MM.1S (cell line): ENCODE measurements around the gene TGFB1I1.
A peak's percentile ranks its signal among the peaks of the same experiment; 100 is the strongest.

Experiments used
- DNase-seq: peaks from one replicate; pipeline ENCODE4 v3.0.0-alpha.2; 2015
- H2AFZ ChIP-seq: fragments of 300-600 bp; sonication (generic); 2 replicates; pipeline ENCODE4 v1.6.0; 2016; ENCODE audit warnings: antibody characterized with exemption, low read length
- H3F3A ChIP-seq: fragments of 300-600 bp; sonication (generic); 2 replicates; pipeline ENCODE4 v1.6.1; 2016; ENCODE audit warnings: mild to moderate bottlenecking, antibody characterized with exemption, low read length, moderate library complexity, mixed read lengths; ENCODE audit not compliant: insufficient read depth
- H3K27ac ChIP-seq: fragments of 300-600 bp; sonication (generic); 2 replicates; pipeline ENCODE4 v1.5.1; 2016; ENCODE audit warnings: mild to moderate bottlenecking, low read length
- H3K27me3 ChIP-seq: fragments of 300-600 bp; sonication (generic); replicated peaks from 2 replicates; pipeline ENCODE4 v1.6.0; 2016; ENCODE audit warnings: low read length; ENCODE audit not compliant: insufficient read depth
- H3K36me3 ChIP-seq: fragments of 300-600 bp; sonication (generic); replicated peaks from 2 replicates; pipeline ENCODE4 v1.6.1; 2016; ENCODE audit warnings: mild to moderate bottlenecking, low read length, mixed read lengths; ENCODE audit not compliant: insufficient read depth
- H3K4me1 ChIP-seq: fragments of 300-600 bp; sonication (generic); 2 replicates; pipeline ENCODE4 v1.6.1; 2016; ENCODE audit warnings: low read length, mixed read lengths
- H3K4me2 ChIP-seq: fragments of 300-600 bp; sonication (generic); 2 replicates; pipeline ENCODE4 v1.6.0; 2016; ENCODE audit warnings: low read depth, low read length
- H3K4me3 ChIP-seq: fragments of 300-600 bp; sonication (generic); 2 replicates; pipeline ENCODE4 v1.5.1; 2016; ENCODE audit warnings: low read length, mixed read lengths
- H3K79me2 ChIP-seq: fragments of 300-600 bp; sonication (generic); 2 replicates; pipeline ENCODE4 v1.6.1; 2016; ENCODE audit warnings: mixed run types, low read length, mixed read lengths
- H3K9ac ChIP-seq: fragments of 300-600 bp; sonication (generic); 2 replicates; pipeline ENCODE4 v1.6.1; 2016; ENCODE audit warnings: low read length, mixed read lengths
- H3K9me2 ChIP-seq: fragments of 300-600 bp; sonication (generic); replicated peaks from 2 replicates; pipeline ENCODE4 v1.6.1; 2016; ENCODE audit warnings: mild to moderate bottlenecking, low read length, mixed read lengths; ENCODE audit not compliant: insufficient read depth
- H3K9me3 ChIP-seq: fragments of 300-600 bp; sonication (generic); replicated peaks from 2 replicates; pipeline ENCODE4 v1.6.1; 2016; ENCODE audit warnings: mild to moderate bottlenecking, low read length, mixed read lengths; ENCODE audit not compliant: insufficient read depth
- H4K20me1 ChIP-seq: fragments of 300-600 bp; sonication (generic); 2 replicates; pipeline ENCODE4 v1.6.1; 2016; ENCODE audit warnings: mild to moderate bottlenecking, low read length, moderate library complexity, mixed read lengths; ENCODE audit not compliant: insufficient read depth
- CTCF ChIP-seq: fragments of 300-600 bp; sonication (generic); IDR thresholded peaks from 2 replicates; pipeline ENCODE4 v1.5.1; 2016; ENCODE audit warnings: antibody characterized with exemption, low read length, mixed read lengths
- EZH2 ChIP-seq: fragments of 300-600 bp; sonication (generic); optimal IDR thresholded peaks from 2 replicates; pipeline ENCODE3; 2017; ENCODE audit warnings: low read depth, mild to moderate bottlenecking, antibody characterized with exemption, low read length, mixed read lengths
- EZH2phosphoT487 ChIP-seq: fragments of 300-600 bp; sonication (generic); IDR thresholded peaks from 2 replicates; pipeline ENCODE4 v1.6.1; 2018; ENCODE audit warnings: antibody characterized with exemption, low read length

Gene TGFB1I1

DNA sequence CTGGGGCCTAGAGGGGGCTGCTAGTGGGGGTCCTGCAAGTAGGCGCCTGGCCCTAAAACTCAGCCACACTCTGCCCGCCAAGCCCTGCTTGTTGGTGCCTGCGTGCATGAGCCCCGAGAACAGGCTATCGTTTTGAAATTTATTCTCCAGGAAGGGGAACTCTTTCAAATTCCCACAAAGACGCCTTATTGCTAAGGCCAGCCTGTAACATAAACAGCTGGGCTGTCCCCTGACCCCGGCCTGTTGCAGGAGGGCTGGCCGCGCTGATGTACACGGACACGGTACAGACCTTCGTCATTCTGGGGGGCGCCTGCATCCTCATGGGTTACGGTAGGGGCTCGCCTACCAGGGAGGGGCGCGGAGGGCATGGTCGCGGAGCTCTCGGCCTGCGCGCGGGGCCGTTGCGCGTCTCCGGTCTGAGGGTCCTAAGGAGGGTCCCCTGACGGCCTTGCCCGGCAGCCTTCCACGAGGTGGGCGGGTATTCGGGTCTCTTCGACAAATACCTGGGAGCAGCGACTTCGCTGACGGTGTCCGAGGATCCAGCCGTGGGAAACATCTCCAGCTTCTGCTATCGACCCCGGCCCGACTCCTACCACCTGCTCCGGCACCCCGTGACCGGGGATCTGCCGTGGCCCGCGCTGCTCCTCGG is 15.2 kb downstream of the TGFB1I1 start:
- no peak for DNase-seq
- H3K4me1 ChIP-seq, result no peaks in the 10 kb centered on the region
- H3K9ac ChIP-seq, result peak overlapping the region; percentile 9; the same call in 1 of the 2 replicates
- H3K9me3 ChIP-seq, result no peaks in the 10 kb centered on the region
- no peaks in the 10 kb centered on the region for H4K20me1 ChIP-seq
- H3K4me2 ChIP-seq, result peak overlapping the region; percentile 80
- H3K79me2 ChIP-seq, result no peaks in the 10 kb centered on the region
- peak overlapping the region; percentile 66 for H3K4me3 ChIP-seq
- H2AFZ ChIP-seq, result peak overlapping the region; percentile 77
- 0 out of 2 replicates have a peak, but pooled peaks cover 9% of the 10 kb centered on the region for H3K27me3 ChIP-seq
- no peaks in the 10 kb centered on the region for H3F3A ChIP-seq
- H3K9me2 ChIP-seq, result no peaks in the 10 kb centered on the region
- TF ChIP-seq EZH2phosphoT487 (no peak), CTCF (no peak), EZH2 (no peak)
- no peak overlapping the region for H3K27ac ChIP-seq
- H3K36me3 ChIP-seq, result no peaks in the 10 kb centered on the region

- no peak for TF ChIP-seq CTCF
- no peak for TF ChIP-seq EZH2phosphoT487
- no peak for TF ChIP-seq EZH2
- H2AFZ ChIP-seq, result peak overlapping the region; percentile 77
- H3K4me3 ChIP-seq, result peak overlapping the region; percentile 66
- 0 out of 2 replicates have a peak, but pooled peaks cover 6% of the 10 kb centered on the region for H3K27me3 ChIP-seq
- H3K9me2 ChIP-seq, result no peaks in the 10 kb centered on the region
- peak; percentile 73 for DNase-seq
- no peaks in the 10 kb centered on the region for H3K79me2 ChIP-seq
- H3K9me3 ChIP-seq, result no peaks in the 10 kb centered on the region
- peak overlapping the region; percentile 9; the same call in 1 of the 2 replicates for H3K9ac ChIP-seq
- no peaks in the 10 kb centered on the region for H3K36me3 ChIP-seq
- H3K4me1 ChIP-seq, result no peaks in the 10 kb centered on the region
- no peaks in the 10 kb centered on the region for H3F3A ChIP-seq
- no peak overlapping the region for H3K27ac ChIP-seq
- peak overlapping the region; percentile 80 for H3K4me2 ChIP-seq
- no peaks in the 10 kb centered on the region for H4K20me1 ChIP-seq
These were observed 15.9 kb downstream of the TGFB1I1 start for GRCh38 chr16:31487720-31488467.

GRCh38 chr16:31488468-31489297 is 16.7 kb downstream of the TGFB1I1 start:
- TF ChIP-seq CTCF, result no peak
- no peak for TF ChIP-seq EZH2phosphoT487
- TF ChIP-seq EZH2, result no peak
- Histone ChIP-seq H3K27me3 (0 out of 2 replicates have a peak, but pooled peaks cover 6% of the 10 kb centered on the region), H3K27ac (no peak overlapping the region), H4K20me1 (no peaks in the 10 kb centered on the region), H3K9me2 (no peaks in the 10 kb centered on the region), H3K9ac (no peak overlapping the region), H3K79me2 (no peaks in the 10 kb centered on the region), H3K36me3 (no peaks in the 10 kb centered on the region), H3K4me3 (peak overlapping the region; percentile 66; the same call in 1 of the 2 replicates), H2AFZ (no peak overlapping the region), H3K4me1 (no peaks in the 10 kb centered on the region), H3K4me2 (peak overlapping the region; percentile 80; the same call in 1 of the 2 replicates), H3F3A (no peaks in the 10 kb centered on the region), H3K9me3 (no peaks in the 10 kb centered on the region)
- DNase-seq, result no peak
